HG03095 (cell line): ENCODE measurements around the gene MXD3.
A peak's percentile ranks its signal among the peaks of the same experiment; 100 is the strongest.

Source experiments
- ATAC-seq: cut with Tn5 transposase; IDR thresholded peaks from one replicate; pipeline ENCODE4 v1.9.1; 2021; ENCODE audit warnings: moderate library complexity; ENCODE audit not compliant: unreplicated experiment

Gene MXD3

GRCh38 chr5:177304392-177305119, 7.1 kb downstream of the MXD3 start:
- no peak for ATAC-seq

DNA sequence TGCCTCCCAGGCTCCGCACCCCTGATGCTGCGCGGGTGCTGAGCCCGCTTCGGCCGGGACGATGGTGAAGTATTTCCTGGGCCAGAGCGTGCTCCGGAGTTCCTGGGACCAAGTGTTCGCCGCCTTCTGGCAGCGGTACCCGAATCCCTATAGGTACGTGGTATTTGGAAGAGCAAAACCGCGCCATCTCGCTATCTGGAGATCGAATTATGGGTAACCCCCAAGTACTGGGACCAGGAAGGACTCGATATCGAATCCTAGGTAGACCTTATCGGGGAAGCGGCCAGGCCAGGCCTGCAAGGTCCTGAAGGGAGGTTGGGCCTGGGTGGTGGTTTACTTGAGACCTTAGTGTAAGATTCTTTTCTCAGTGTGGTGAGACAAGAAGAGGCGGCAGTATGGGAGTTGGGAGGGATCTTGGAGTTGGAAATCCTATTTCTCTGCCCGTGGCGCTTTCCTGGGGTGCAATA, 7.7 kb downstream of the MXD3 start:
- no peak for ATAC-seq

DNA sequence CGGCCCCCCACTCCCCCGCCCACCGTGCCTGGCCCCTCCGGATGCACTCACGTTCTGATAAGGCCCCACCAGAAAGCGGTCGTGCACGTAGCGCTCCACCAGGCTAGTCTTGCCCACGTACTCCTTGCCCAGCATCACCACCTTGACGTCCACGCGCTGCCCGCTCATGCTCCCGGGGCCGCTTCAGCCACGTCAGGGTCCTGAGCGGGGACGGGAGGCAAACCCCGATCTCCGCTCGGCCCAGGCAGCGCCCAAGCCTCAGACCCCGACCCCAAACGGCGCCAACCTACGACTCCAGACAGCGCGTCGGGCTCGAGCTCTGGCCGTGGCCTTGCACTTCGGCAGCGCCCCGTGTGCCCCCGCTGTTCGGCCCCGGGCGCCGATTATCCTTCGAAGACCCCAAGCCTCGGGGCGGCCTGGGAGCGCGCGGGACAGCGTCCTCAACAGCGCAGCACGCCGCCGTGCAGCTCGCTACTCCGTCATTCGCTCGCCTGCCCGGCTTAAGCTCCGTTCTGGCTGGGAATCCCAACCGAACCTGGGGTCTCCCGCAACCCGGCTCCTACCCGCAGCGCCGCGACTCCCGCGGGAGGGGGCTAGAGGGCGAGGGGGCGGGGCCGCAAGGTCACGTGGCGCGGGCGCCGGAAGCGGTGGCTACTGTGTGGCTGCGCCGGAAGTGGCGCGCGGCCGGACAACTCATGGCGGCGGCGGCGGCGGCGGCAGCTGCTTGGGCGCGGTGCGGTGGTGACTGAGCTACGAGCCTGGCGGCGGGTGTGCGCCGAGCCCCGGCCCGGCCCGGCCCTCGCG, 8.4 kb downstream of the MXD3 start, which contains the start of the genes PRELID1 and RAB24:
Gene PRELID1, plus strand, starts transcription at position 679 of the 804 bp plus-strand sequence. CDS start 187 bp downstream, outside the sequence.
Gene RAB24, minus strand, starts transcription at position 599 of the 804 bp plus-strand sequence. Its CDS starts 431 bp downstream, at position 168.
- peak; percentile 45 for ATAC-seq

- no peak for ATAC-seq
Observed at GRCh38 chr5:177302354-177303110, 9.2 kb downstream of the MXD3 start.

- ATAC-seq = no peak
Observed at GRCh38 chr5:177301503-177302165, 10.1 kb downstream of the MXD3 start.

DNA sequence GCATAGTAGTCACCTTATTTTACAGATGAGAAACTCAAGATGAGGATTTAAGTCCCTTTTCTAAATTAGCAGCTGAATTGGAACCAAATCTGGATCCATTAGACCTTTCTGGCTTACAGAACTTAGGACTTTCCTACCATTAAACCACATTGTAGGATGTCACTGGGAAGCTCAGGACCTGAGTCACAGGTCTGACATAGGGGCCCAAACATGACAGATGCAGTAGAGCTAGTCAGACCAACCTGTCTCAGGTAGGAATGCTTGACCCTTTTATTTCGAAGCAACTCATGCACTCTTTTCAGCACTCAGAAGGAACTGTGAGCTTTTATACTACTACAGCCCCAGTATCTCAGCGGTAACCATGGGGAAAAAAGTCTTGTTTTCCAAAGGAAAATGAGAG, 10.7 kb downstream of the MXD3 start:
- no peak for ATAC-seq

- peak; percentile 36 for ATAC-seq
Observed at GRCh38 chr5:177300236-177300880, 11.3 kb downstream of the MXD3 start.

DNA sequence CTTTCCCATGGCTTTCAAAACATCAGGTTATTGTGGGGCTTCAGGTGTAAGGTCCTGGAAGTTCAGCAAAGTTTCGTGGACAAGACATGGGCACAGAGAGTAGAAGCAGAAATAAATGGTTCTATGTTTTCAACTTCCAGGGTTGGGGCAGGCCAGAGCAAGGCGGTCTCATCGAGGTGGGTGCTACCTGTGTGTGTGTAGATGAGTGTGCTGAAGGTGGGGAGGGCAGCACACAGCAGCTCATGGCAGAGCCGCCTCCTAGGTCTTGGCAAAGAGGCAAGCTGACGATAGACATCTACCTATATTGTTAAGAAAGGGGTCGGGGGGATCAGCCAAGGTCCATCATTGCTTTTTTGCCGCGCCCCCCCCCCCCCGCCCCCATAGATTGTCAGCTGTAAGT, 12.0 kb downstream of the MXD3 start:
- ATAC-seq = no peak

DNA sequence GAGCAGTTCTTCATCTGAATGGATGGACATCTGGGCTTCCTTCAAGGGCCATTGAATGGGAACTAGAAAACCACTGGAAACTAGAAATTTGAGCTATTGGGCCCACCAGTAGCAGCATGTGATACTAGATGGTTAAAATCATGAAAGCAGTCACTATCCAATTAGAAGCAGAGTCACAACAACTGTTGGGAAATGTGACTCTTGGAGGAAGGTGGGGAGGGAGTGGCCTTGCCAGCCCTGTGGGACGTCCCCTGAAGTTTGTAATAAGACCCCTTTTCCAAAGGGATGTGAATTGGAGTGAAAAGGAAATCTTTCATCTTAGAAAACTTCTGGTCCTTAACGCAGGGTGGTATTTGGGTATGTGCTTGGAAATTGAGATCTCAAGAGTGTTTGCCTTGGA, 13.8 kb downstream of the MXD3 start:
- ATAC-seq = no peak

GRCh38 chr5:177296581-177296980, 15.1 kb downstream of the MXD3 start:
- ATAC-seq = no peak

DNA sequence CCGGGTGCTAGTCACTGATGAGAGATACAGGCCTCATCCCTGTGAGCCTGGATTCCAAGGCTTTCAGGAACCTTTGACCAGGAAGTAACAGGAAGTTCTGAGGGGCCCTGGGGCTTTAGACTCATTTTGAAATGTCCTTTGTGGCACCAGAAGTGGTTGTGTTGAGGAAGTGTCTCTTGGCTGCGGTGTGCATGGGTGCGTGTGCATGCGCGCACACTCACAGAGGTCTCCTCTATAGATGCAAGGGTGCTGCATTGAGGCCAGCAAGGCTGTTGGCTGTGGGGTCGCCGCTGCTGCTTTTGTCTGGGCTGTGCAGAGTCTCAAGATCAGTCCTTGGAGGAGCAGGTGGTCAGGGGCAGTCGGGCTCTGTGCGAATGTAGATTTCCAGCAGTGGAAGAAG, 15.8 kb downstream of the MXD3 start:
- ATAC-seq = no peak

DNA sequence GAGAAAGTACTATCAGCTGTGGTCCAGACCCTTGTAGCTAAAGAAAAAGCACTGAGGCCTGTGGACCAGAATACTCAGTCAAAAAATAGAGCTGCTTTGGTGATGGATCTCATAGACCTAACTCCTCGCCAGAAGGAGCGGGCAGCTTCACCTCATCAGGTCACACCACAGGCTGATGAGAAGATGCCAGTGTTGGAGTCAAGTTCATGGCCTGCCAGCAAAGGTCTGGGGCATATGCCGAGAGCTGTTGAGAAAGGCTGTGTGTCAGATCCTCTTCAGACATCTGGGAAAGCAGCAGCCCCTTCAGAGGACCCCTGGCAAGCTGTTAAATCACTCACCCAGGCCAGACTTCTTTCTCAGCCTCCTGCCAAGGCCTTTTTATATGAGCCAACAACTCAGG, 17.1 kb downstream of the MXD3 start:
- ATAC-seq = no peak

DNA sequence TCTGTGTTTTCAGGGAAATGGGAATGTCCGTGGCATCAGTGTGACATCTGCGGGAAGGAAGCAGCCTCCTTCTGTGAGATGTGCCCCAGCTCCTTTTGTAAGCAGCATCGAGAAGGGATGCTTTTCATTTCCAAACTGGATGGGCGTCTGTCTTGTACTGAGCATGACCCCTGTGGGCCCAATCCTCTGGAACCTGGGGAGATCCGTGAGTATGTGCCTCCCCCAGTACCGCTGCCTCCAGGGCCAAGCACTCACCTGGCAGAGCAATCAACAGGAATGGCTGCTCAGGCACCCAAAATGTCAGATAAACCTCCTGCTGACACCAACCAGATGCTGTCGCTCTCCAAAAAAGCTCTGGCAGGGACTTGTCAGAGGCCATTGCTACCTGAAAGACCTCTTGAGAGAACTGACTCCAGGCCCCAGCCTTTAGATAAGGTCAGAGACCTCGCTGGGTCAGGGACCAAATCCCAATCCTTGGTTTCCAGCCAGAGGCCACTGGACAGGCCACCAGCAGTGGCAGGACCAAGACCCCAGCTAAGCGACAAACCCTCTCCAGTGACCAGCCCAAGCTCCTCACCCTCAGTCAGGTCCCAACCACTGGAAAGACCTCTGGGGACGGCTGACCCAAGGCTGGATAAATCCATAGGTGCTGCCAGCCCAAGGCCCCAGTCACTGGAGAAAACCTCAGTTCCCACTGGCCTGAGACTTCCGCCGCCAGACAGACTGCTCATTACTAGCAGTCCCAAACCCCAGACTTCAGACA, 17.7 kb downstream of the MXD3 start:
- no peak for ATAC-seq

DNA sequence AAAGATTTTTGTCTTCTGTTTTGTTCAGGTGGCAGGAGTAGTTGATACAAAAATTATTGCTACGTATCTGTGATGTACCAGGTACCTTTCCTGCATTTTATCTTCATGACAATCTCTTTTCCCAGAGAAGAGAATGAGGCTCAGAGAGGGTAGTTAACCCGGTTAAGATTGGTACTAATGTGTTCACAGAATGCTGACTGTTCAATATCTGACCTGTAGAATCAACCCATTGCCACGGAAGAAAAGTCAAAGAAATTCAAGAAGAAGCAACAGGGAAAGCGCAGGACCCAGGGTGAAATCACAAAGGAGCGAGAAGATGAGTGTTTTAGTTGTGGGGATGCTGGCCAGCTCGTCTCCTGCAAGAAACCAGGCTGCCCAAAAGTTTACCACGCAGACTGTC, 20.0 kb downstream of the MXD3 start:
- ATAC-seq = no peak

GRCh38 chr5:177290816-177291596, 20.7 kb downstream of the MXD3 start:
- no peak for ATAC-seq

- no peak for ATAC-seq
Observed at GRCh38 chr5:177288191-177288590, 23.5 kb downstream of the MXD3 start.

DNA sequence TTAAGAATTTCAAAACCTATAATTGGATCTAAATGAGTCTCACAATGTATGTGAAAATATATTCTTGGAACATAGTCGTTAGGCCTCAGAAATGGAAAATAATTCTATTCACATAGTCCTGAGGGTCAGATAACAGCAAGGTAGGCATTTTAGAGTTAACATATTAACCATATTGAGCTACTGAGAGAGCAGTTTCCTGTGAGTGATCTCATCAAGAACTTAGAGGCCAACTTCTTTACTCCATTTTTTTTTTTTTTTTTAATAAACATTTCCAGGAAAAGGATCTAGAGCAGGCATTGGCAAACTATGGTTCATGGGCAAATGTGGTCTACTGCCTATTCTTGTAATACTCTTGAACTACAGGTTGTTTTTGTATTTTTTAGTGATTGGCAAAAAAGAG, 34.8 kb downstream of the MXD3 start:
- no peak for ATAC-seq

DNA sequence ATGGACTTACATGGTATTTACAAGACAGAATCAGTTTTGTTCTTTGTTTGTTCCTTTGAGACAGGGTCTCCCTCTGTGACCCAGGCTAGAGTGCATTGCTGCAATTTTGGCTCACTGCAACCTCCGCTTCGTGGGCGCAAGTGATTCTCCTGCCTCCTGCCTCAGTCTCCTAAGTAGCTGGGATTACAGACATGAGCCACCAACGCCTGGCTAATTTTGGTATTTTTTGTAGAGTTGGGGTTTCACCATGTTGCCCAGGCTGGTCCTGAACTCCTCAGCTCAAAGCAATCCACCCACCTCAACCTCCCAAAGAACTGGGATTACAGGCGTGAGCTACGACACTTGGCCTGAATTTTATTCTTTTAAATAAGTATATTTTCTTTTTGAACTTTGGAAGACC, 35.8 kb downstream of the MXD3 start:
- ATAC-seq = no peak

GRCh38 chr5:177271113-177271512, 40.6 kb downstream of the MXD3 start:
- ATAC-seq = no peak
